Panc1 (cell line): ENCODE measurements around the gene LRRC63.

Experiments used
- CTCF ChIP-seq: fragments of 450-650 bp; IDR thresholded peaks from 2 replicates; pipeline ENCODE4 v1.5.1; 2017; ENCODE audit warnings: mild to moderate bottlenecking
- POLR2AphosphoS5 ChIP-seq: IDR thresholded peaks from 2 replicates; pipeline ENCODE4 v1.6.1; 2012; ENCODE audit warnings: mild to moderate bottlenecking, low read depth, low read length, moderate library complexity
- TCF7L2 ChIP-seq: IDR thresholded peaks from 2 replicates; pipeline ENCODE4 v1.6.1; 2011; ENCODE audit warnings: mild to moderate bottlenecking, low read depth, low read length, inconsistent platforms
- TF ChIP-seq, protein P1 (sequence below), 2 experiments: IDR thresholded peaks; 2 replicates each; pipeline ENCODE4 v1.6.1; 2011 to 2012; ENCODE audit warnings: low read depth in 2 of 2, control low read depth in 1 of 2, low read length in 1 of 2, mild to moderate bottlenecking in 1 of 2, moderate library complexity in 1 of 2; ENCODE audit not compliant: insufficient read depth in 1 of 2

DNA sequence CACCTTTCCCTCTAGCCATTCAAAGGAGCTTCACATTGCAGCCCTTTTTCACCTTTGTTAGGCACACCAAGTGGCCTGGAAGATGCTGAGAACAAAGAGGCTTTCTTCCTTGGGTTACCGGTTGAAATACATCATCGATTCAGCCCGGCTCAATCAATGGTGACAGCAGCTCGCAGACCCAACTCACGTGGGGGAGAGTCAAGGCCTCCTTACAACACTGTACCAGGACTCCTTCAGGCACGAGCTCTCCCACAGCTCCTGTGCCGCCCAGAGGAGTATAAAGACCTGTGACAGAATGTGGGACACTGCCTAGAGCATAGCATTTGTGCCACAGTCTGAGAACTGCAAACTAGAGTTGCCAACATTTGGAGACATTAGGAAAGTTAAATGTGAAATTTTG, 3.9 kb upstream of the LRRC63 start:
- no peak for TF ChIP-seq CTCF
- TF ChIP-seq, protein P1, sequence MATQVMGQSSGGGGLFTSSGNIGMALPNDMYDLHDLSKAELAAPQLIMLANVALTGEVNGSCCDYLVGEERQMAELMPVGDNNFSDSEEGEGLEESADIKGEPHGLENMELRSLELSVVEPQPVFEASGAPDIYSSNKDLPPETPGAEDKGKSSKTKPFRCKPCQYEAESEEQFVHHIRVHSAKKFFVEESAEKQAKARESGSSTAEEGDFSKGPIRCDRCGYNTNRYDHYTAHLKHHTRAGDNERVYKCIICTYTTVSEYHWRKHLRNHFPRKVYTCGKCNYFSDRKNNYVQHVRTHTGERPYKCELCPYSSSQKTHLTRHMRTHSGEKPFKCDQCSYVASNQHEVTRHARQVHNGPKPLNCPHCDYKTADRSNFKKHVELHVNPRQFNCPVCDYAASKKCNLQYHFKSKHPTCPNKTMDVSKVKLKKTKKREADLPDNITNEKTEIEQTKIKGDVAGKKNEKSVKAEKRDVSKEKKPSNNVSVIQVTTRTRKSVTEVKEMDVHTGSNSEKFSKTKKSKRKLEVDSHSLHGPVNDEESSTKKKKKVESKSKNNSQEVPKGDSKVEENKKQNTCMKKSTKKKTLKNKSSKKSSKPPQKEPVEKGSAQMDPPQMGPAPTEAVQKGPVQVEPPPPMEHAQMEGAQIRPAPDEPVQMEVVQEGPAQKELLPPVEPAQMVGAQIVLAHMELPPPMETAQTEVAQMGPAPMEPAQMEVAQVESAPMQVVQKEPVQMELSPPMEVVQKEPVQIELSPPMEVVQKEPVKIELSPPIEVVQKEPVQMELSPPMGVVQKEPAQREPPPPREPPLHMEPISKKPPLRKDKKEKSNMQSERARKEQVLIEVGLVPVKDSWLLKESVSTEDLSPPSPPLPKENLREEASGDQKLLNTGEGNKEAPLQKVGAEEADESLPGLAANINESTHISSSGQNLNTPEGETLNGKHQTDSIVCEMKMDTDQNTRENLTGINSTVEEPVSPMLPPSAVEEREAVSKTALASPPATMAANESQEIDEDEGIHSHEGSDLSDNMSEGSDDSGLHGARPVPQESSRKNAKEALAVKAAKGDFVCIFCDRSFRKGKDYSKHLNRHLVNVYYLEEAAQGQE (IDR thresholded peaks at IDR 0.05; ENCODE audit: insufficient read depth in 1 of 2, low read depth in 2 of 2, low read length in 1 of 2): no peak
- TF ChIP-seq POLR2AphosphoS5: no peak
- TF ChIP-seq TCF7L2: no peak
